ENCODE data around the gene LRTM1. TPM values are rescaled to one million over a fixed set of nuclear protein-coding genes. Genes with fewer than 3 reads are reported as not detected.

Gene LRTM1
- total RNA-seq, 1 donor from 2014 or later, result not detected

DNA sequence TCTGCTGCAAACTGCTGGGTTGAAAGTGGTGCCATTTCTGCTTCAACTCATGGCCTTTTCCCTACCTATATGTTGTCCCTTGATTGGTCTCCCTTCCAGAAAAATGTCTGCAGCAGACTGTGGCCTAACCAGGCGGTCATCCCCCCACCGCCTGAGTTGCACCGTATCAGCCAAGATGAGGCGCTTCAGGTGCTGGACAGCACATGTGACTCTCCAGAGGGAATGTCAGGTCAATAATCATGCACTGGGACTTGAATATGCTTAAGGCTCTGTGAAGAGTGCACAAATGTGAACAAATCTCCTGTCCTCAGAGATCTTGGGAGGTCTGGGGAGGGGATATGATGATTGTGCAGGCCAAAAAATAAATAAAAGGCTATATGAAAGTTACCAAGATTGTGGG lies 32.2 kb downstream of the LRTM1 start:
- no peak for DNase-seq (ENCODE audit: low read depth in 2 of 2)

DNA sequence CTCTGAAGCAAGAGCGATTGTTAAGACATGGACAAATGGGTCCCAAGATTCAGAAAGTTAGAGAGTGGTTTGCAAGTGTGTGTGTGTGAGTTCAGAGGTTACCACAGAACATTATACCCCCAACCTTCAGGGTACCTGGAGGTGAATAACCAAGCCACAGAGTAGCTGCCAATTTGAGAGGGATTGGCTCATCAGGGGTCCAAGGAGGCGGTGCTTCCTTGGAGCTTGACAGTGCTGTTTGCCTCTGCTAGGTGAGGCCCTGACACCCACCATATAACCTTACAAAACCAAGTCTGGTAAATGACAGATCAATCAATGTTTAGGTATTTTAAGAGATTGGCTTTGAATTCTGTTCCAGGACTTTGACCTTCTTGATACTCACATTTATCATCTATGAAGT lies 35.7 kb downstream of the LRTM1 start:
- no peak for DNase-seq (ENCODE audit: low read depth in 2 of 2)

DNA sequence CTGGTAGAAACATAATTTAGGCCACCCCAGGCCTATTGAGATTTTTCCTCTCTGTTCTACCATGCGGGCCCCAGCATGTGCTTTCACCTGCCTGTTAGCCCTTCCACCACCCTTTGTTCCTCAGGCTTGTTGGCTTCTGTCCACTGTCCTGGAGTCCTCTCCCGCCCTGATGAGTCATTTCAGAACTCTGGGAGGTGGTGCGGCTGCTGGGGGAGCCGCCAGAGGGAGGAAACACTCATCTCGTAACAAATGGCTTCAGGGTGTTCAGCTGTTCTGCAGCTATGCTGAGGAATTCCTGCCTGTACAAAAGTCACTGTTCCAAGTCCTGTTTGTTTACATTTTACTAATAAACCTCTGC lies 36.3 kb downstream of the LRTM1 start:
- DNase-seq (ENCODE audit: low read depth in 2 of 2), result no peak

DNA sequence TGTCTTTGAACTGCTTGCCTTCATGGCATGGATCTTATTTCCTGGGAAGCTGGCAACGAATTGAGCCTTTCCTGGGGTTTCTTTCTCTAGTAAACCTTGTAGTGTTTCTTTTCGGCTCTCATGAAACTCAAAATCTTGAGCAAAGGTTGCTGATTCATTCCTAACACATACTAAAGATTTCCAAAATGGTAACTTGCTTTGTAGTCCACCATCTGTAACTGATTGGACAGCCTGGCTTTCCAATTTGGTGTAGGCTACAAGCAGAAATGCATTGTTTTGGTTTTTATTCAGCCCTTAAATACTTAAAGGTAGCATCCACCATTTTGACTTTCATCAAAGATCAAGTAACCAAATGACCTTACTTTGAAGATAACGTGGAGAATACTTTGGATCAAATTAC lies 38.1 kb downstream of the LRTM1 start:
- DNase-seq (ENCODE audit: low read depth in 2 of 2), result no peak

DNA sequence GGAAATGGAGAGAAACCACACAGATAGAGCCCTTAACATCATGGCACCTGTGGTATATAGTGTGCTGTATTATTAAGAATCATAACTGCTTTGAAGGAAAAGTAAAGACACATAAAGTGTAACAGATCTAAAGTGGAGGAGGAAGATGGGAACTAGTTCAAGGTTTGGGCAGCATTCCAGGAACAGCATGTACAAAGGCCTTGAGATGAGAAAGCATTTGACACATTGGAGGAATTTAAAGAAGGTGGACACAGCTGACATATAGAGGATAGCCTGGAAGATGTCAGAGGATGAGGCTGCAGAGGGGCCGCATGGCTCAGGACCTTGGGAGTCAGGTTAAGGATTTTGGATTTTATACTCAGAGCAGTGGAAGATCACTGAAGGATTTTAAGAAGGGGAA lies 39.0 kb downstream of the LRTM1 start:
- no peak for DNase-seq (ENCODE audit: low read depth in 2 of 2)

DNA sequence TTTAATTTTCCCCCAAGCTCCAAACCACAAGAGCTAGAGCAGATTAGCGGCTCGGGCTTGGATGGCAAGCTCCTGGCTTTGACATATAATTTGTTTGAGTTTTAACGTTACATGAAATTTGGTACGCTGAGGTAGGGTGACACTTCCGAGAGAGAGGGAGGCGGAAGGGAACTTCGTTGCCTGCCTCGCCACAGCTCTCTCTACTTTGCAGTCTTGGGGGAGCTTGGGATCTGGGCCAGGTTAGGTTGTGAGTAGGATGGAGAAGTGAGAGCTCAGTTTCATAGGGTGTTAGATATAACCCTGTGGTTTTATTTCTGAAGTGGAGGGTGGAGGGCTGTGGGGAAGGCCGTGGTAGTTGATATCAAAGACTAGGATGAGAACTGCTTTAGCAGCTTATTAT lies 39.7 kb downstream of the LRTM1 start:
- no peak for DNase-seq (ENCODE audit: low read depth in 2 of 2)

DNA sequence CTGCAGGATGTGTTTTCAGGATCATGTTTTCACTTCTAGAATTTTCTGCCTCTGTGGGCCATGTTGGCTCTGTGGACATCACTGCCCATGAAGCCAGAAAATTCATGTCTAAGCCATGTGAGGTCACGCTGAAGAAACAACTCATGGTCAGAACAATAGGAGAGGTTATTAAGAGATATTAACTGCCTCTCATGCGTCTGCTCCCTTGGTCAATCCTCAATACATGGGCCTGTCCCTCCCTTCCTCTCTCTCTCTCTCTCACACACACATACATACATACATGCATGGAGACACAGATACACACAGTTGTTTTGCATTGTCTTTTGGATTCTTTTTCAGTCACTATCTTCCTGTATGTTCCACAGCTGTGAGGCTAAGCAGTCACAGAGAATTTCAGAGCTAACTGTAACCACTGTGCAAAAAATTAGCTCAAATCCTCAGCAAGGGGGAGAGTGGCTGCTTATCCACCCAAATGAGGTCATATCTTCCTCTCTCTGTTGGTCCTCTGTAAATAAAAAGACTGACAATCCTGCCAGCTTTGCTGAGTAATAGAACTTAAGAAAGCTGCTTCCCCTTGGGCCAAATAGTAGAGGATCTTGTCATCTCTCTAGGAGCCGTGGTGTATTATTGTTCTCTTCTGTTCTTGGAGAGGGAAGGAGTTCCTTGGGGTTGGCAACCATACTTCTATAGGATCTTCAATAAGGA lies 45.6 kb downstream of the LRTM1 start:
- DNase-seq (ENCODE audit: low read depth in 2 of 2), result no peak

DNA sequence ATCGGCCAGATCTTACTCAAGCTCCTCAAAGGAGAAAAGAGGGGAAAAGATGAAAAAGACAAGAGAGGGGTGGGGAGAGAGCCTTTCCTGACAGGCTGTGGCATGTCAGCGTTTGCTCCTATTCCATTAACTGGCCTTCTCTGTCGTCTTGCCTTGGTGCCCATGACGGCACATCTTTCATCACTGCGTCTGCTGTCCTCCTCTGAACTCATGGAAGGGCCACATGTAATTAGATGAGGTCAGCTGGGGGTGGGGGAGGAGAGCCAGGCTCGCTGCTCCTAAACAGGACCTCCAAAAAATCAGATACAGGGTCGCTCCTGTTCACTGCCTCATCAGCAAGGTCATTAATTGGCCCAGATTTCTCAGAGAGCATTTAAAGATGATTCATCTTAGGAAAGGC lies 49.7 kb downstream of the LRTM1 start:
- DNase-seq (ENCODE audit: low read depth in 2 of 2), result no peak

DNA sequence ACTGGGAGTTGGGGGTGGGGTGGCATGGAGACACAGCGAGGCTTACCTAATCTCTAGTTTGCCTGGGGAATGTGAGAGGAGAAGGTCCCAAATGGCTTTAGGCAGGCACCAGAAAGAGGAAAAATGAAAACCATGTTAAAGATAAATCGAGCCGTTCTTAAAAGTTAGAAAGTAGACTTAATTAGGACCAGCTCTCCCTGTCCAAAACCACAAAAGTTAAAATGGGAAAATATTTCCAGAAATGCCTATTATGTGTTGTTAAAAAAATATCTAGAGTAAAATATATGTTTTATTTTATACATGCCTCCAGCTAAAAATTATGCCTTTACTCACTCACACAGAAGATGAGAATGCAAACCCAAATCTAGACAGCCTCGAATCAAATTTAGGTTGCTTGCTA lies 50.1 kb downstream of the LRTM1 start:
- DNase-seq (ENCODE audit: low read depth in 2 of 2), result no peak

DNA sequence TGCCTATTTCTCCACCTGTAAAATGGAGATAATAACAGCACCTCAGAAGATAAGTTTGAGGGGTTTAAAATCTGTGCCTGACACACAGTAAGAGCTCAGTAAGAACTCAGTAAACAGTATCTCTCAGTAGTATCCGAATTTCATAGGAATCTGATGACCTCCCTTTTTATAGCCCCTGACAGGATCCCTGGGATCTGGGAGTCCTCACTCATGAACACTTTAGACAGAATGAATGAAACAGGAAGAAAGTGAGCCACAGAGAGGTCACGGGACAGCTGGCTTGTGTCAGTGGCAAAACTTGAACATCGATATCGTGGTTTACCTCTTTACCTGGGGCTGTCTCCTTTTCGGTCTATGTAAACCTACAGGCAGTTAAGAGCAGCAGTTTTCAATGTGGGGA lies 51.2 kb downstream of the LRTM1 start:
- no peak for DNase-seq (ENCODE audit: low read depth in 2 of 2)

DNA sequence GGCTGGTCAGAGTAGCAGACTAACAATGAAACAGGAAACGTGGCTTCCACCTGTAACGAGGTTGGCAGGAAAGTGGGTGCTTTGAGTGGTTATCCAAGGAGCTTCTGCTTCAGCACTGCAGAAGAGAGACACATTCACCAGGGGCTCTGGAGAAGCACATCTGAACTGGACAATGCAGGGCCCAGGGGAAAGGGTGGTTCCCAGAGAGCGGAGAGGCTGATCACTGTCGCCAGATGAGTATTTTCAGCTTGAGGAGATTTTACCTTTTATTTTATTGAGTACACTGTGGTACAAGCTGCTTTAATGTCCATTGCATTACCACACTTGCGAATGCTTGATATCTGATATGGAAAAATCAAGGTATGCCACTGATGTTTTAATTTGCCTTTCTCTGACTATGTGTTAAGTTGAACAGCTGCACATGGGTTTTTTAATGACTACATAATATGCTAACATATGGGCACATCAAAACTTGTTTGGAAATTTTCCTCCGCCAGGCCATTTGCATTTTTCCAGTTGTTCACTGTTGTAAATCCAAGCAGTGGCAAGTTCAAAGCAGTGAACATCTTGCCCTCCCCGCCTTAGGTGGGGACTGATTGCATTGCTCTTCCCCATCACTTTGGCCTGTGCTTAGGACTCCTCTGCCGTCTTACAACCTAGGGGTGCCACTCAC lies 52.1 kb downstream of the LRTM1 start:
- no peak for DNase-seq (ENCODE audit: low read depth in 2 of 2)

DNA sequence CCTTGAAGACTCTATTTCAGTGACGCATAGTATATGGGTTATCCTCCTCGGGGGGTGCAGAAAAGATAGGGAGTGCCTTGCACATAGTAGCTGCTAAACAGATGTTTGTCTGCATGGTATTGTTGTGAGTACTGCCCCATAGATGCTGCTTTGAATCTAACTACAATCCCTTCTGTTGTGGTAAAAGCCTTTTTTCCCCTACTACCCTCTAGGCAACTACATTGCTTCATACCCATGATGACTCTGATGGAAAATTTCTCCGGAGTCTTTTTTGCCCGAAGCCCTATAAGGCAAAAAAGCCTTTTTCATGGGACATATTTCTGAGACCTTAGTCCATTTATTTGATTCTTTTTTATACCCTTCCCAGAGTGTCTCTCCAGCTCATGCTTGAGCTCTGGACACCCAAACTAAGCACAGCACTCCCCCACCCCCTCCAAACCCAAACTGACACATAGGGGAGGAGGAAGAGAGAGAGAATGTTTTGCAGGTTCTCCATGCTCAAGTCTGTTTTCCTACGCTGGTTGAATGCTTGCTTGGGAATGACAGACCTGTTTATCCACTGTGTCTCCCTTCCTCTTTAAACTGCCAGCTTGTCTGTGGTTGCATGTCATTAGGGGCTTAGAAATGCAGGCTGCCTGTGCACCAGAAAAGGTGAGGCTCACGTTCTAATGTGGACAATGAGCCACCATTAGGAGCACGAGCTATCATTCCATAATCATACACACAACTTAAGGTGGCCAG lies 52.9 kb downstream of the LRTM1 start:
- DNase-seq (ENCODE audit: low read depth in 2 of 2), result no peak

DNA sequence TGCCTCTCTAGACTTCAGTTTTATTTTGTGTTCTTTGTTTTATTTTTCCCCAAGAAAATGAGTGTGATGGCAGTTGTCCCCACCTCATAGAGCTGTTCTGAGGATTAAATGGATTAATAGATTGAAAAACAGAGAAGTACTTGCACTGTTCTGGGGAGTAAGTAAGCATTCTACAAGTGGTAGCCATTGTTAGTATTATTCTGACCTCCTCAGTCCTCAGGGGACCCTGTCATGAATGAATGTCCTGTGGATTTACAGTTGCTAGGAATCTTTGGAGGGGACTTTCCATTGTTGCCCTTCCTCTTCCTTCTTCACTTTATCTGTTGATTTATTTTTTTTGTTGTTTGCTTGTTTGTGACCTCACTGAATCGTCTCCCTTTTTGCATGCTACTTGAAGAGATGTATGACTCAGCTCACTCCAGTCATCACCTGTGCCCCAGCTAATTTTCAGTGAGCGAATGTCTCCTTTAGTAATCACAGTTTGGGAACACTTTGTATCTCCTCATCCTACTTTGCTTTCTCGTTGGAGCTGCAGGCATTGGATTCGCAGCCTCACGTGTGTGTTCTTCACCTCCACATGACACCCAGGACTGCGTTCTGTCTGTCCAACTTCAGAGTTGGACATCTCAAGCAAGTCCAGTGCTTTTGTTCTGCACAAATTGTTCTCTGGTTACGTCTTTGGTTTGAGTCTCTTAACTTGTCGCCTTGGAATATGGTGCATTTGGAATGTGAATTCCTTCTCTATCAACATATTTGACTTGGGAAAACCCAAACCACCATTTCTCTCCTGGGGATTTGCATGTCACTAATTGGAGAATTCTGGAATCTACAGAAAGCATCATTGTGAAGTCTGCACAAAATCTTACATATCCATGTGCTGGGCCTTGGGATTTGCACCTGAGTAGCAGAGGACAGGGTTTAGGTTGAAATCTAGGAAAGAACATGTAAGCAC lies 54.5 kb downstream of the LRTM1 start:
- no peak for DNase-seq (ENCODE audit: low read depth in 2 of 2)

DNA sequence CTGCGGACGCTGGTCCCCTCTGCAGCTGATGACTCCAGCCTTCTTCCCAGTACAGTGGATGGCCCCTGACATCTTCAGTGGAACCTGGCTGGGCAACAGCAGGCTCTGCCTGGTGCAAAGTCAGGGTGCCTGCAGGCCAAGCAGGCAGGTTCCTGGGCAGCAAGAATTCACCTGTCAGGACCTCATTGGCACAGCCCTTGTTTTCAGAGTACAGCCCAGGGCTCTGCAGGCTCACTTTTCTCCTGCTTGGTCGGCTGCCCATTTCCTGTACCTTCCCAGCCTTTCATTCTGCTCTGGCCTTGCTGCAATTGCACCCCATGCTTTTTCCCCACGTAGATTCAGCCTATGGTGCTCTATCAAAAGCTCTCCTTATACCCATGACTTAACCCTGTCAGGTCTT lies 56.0 kb downstream of the LRTM1 start:
- DNase-seq (ENCODE audit: low read depth in 2 of 2), result no peak

DNA sequence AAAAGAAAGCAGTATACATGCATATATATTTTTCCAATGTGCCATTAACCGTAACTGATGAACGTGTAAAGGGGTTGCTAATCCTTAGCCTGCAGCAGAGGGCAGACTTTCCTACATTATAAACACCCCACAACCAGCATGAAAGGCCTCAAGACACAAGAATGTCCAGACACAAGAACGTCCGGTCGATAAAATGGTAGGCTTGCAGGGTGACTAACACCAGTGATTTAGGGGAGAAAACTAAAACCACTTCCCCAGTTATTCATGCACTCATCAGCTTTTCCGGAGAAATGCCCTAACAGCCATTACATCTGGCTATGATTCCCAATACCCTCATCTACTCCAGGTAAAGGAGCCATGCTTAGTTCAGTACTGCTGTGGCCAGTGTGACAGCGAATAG lies 57.4 kb downstream of the LRTM1 start:
- no peak for DNase-seq (ENCODE audit: low read depth in 2 of 2)

All from dermis microvascular lymphatic vessel endothelial cell (primary cell).